HepG2 (cell line): ENCODE measurements around the gene MASTL. TPM values are rescaled to one million over a fixed set of nuclear protein-coding genes. Genes with fewer than 3 reads are reported as not detected.

Experiments
- ATM ChIP-seq: fragments of 450-650 bp; IDR thresholded peaks from 2 replicates; pipeline ENCODE4 v1.7.1; 2017; ENCODE audit warnings: mild to moderate bottlenecking, borderline replicate concordance
- BCLAF1 ChIP-seq: fragments of 450-650 bp; IDR thresholded peaks from 2 replicates; pipeline ENCODE4 v1.6.1; 2017; ENCODE audit warnings: mild to moderate bottlenecking
- CEBPB ChIP-seq: IDR thresholded peaks from 2 replicates; pipeline ENCODE4 v1.6.1; 2011; ENCODE audit warnings: low read depth, low read length, improper control_type of control experiment, borderline replicate concordance
- DR1 ChIP-seq: sonication (generic); formaldehyde crosslinking; IDR thresholded peaks from 2 replicates; pipeline ENCODE4 v1.8.0; 2021; ENCODE audit warnings: mild to moderate bottlenecking, missing genetic modification reagents, inconsistent platforms
- EHMT2 ChIP-seq: fragments of 200-600 bp; sonication (generic); IDR thresholded peaks from 2 replicates; pipeline ENCODE4 v1.7.0; 2017; ENCODE audit warnings: antibody characterized with exemption, low read depth, low read length, borderline replicate concordance
- HMG20B ChIP-seq: conservative IDR thresholded peaks from 2 replicates; pipeline ENCODE4 v1.6.1; 2016; ENCODE audit warnings: missing genetic modification reagents, missing compliant biosample characterization
- HNRNPK ChIP-seq: fragments of 200-400 bp; formaldehyde crosslinking; IDR thresholded peaks from 2 replicates; pipeline ENCODE4 v1.6.1; 2018; ENCODE audit warnings: low read length, low read depth, moderate library complexity, mild to moderate bottlenecking; ENCODE audit not compliant: poor library complexity, severe bottlenecking
- IKZF5 ChIP-seq: IDR thresholded peaks from 2 replicates; pipeline ENCODE4 v1.6.1; 2018; ENCODE audit warnings: missing genetic modification reagents, mild to moderate bottlenecking, missing compliant biosample characterization
- JUND ChIP-seq: sonication (generic); formaldehyde crosslinking; IDR thresholded peaks from 2 replicates; pipeline ENCODE4 v1.8.0; 2022; ENCODE audit warnings: mild to moderate bottlenecking, missing genetic modification reagents
- NFKB2 ChIP-seq: sonication (generic); formaldehyde crosslinking; IDR thresholded peaks from 2 replicates; pipeline ENCODE4 v1.4.0; 2020; ENCODE audit warnings: missing genetic modification reagents, borderline replicate concordance
- PAXIP1 ChIP-seq: sonication (generic); formaldehyde crosslinking; conservative IDR thresholded peaks from 2 replicates; pipeline ENCODE4 v1.4.0; 2020; ENCODE audit warnings: mild to moderate bottlenecking, missing genetic modification reagents, moderate library complexity
- RBFOX2 ChIP-seq: fragments of 200-400 bp; formaldehyde crosslinking; IDR thresholded peaks from 2 replicates; pipeline ENCODE4 v1.6.1; 2017; ENCODE audit warnings: low read depth, mild to moderate bottlenecking, low read length
- SOX5 ChIP-seq: IDR thresholded peaks from 2 replicates; pipeline ENCODE4 v1.6.1; 2016; ENCODE audit warnings: borderline replicate concordance
- SRSF1 ChIP-seq: fragments of 200-400 bp; formaldehyde crosslinking; optimal IDR thresholded peaks from 2 replicates; pipeline ENCODE3; 2017; ENCODE audit warnings: mild to moderate bottlenecking, low read depth, low read length, moderate library complexity
- THAP7 ChIP-seq: sonication (generic); formaldehyde crosslinking; IDR thresholded peaks from 2 replicates; pipeline ENCODE4 v1.8.1; 2023; ENCODE audit warnings: mild to moderate bottlenecking, missing genetic modification reagents
- TRAFD1 ChIP-seq: sonication (generic); formaldehyde crosslinking; IDR thresholded peaks from 2 replicates; pipeline ENCODE4 v1.5.1; 2020; ENCODE audit warnings: missing genetic modification reagents, mild to moderate bottlenecking, borderline replicate concordance
- ZNF207 ChIP-seq: fragments of 450-650 bp; IDR thresholded peaks from 2 replicates; pipeline ENCODE4 v1.6.1; 2016; ENCODE audit warnings: antibody characterized with exemption, borderline replicate concordance
- ZNF33B ChIP-seq: sonication (generic); formaldehyde crosslinking; IDR thresholded peaks from 2 replicates; pipeline ENCODE4 v1.5.1; 2020; ENCODE audit warnings: mild to moderate bottlenecking, missing genetic modification reagents
- ZNF619 ChIP-seq: sonication (generic); formaldehyde crosslinking; IDR thresholded peaks from 2 replicates; pipeline ENCODE4 v1.4.0; 2020; ENCODE audit warnings: mild to moderate bottlenecking, missing genetic modification reagents
- polyA plus RNA-seq, 8 experiments: library from polyadenylated mRNA; depleted of rRNA in 3 of 8; stranded (reverse) in 7 of 8; unstranded in 1 of 8; fragments of >200 nt; fragmentation: Illumina TruSeq in 4 of 8; extraction: Trizol in 4 of 8; gene quantifications; 2 replicates each; pipeline versions ENCODE4 v1.2.1 to v1.2.3, GENCODE V29; 2011 to 2016; ENCODE audit warnings: low read depth in 4 of 8, missing spikeins in 1 of 8, mixed read lengths in 1 of 8; ENCODE audit not compliant: insufficient read depth in 1 of 8
- total RNA-seq, 5 experiments: library from RNA; depleted of rRNA; stranded (reverse); fragments of >200 nt; fragmentation: Illumina TruSeq; extraction: Trizol; gene quantifications; 2 replicates each; pipeline ENCODE4 v1.2.3, GENCODE V29; 2016; ENCODE audit warnings: low read depth in 1 of 5

MASTL gene
- total and polyA plus RNA-seq, 2 of the 13 experiments (the other 11 are each of a cell fraction or from before 2014, with no cell fraction given), result 6.0 to 18.0 TPM

GRCh38 chr10:27155066-27155754 lies at the start of gene MASTL (continued):
- TF ChIP-seq PAXIP1 (CRISPR knock-in tag), result peak; percentile 53
- TF ChIP-seq THAP7 (CRISPR knock-in tag), result no peak
- no peak for TF ChIP-seq ZNF207
- peak; percentile 28 for TF ChIP-seq SRSF1
- TF ChIP-seq ATM, result no peak
- no peak for TF ChIP-seq ZNF33B (CRISPR knock-in tag)
- TF ChIP-seq EHMT2, result no peak
- peak; percentile 90 for TF ChIP-seq RBFOX2
- TF ChIP-seq TRAFD1 (CRISPR knock-in tag), result no peak; the same call in 1 of the 2 replicates
- TF ChIP-seq HNRNPK, result no peak
- peak; percentile 42; the same call in 1 of the 2 replicates for TF ChIP-seq DR1 (CRISPR knock-in tag)
- TF ChIP-seq NFKB2, result peak; percentile 48
- no peak for TF ChIP-seq BCLAF1
- no peak for TF ChIP-seq ZNF619
- peak; percentile 47; the same call in 1 of the 2 replicates for TF ChIP-seq HMG20B (CRISPR knock-in tag)
- no peak for TF ChIP-seq CEBPB
- peak; percentile 73; the same call in 1 of the 2 replicates for TF ChIP-seq IKZF5 (CRISPR knock-in tag)
- TF ChIP-seq JUND, result peak; percentile 45; the same call in 1 of the 2 replicates
- peak; percentile 42; the same call in 1 of the 2 replicates for TF ChIP-seq SOX5
